Measurements from ENCODE around the gene IL20RA.

- TF ChIP-seq, protein P1, sequence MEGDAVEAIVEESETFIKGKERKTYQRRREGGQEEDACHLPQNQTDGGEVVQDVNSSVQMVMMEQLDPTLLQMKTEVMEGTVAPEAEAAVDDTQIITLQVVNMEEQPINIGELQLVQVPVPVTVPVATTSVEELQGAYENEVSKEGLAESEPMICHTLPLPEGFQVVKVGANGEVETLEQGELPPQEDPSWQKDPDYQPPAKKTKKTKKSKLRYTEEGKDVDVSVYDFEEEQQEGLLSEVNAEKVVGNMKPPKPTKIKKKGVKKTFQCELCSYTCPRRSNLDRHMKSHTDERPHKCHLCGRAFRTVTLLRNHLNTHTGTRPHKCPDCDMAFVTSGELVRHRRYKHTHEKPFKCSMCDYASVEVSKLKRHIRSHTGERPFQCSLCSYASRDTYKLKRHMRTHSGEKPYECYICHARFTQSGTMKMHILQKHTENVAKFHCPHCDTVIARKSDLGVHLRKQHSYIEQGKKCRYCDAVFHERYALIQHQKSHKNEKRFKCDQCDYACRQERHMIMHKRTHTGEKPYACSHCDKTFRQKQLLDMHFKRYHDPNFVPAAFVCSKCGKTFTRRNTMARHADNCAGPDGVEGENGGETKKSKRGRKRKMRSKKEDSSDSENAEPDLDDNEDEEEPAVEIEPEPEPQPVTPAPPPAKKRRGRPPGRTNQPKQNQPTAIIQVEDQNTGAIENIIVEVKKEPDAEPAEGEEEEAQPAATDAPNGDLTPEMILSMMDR (IDR thresholded peaks at IDR 0.05): no peak
- TF ChIP-seq POLR2A (IDR thresholded peaks at IDR 0.05): no peak
Measured at GRCh38 chr6:137049095-137049494, 4.3 kb upstream of the IL20RA start.

Data from ovary (tissue), 3 donors.